H9 (cell line): ENCODE data around the gene NOL11. TPM values are rescaled to one million over a fixed set of nuclear protein-coding genes. Genes with fewer than 3 reads are reported as not detected.

ENCODE experiments used
- DNase-seq: peaks from one replicate; pipeline ENCODE4 v3.0.0-alpha.2; 2017
- H2AFZ ChIP-seq: one replicate; pipeline ENCODE4 v1.6.1; 2013; ENCODE audit warnings: mild to moderate bottlenecking, low read length, control low read depth, moderate library complexity
- H2AK5ac ChIP-seq: 2 replicates; pipeline ENCODE4 v1.6.1; 2013; ENCODE audit warnings: low read length, control low read depth, mixed read lengths; ENCODE audit not compliant: insufficient read length
- H2BK120ac ChIP-seq: one replicate; pipeline ENCODE4 v1.6.1; 2013; ENCODE audit warnings: low read depth, mild to moderate bottlenecking, low read length, control low read depth, inconsistent platforms; ENCODE audit not compliant: poor library complexity, severe bottlenecking
- H2BK12ac ChIP-seq: 2 replicates; pipeline ENCODE4 v1.6.1; 2013; ENCODE audit warnings: low read length, control low read depth, mixed read lengths, low read depth; ENCODE audit not compliant: insufficient read length
- H2BK15ac ChIP-seq: 2 replicates; pipeline ENCODE4 v1.6.1; 2013; ENCODE audit warnings: low read depth, low read length, control low read depth
- H2BK20ac ChIP-seq: one replicate; pipeline ENCODE4 v1.6.1; 2013; ENCODE audit warnings: low read depth, mild to moderate bottlenecking, low read length, control low read depth, inconsistent platforms; ENCODE audit not compliant: poor library complexity, severe bottlenecking
- H2BK5ac ChIP-seq: 2 replicates; pipeline ENCODE4 v1.6.1; 2013; ENCODE audit warnings: low read length, control low read depth, mixed read lengths; ENCODE audit not compliant: insufficient read length
- H3K14ac ChIP-seq: 2 replicates; pipeline ENCODE4 v1.6.1; 2013; ENCODE audit warnings: low read length, control low read depth; ENCODE audit not compliant: insufficient read depth
- H3K18ac ChIP-seq: 2 replicates; pipeline ENCODE4 v1.6.1; 2013; ENCODE audit warnings: low read depth, mild to moderate bottlenecking, mixed read lengths, low read length, control low read depth; ENCODE audit not compliant: insufficient read length
- H3K23ac ChIP-seq: 2 replicates; pipeline ENCODE4 v1.6.1; 2013; ENCODE audit warnings: low read length, control low read depth, mixed read lengths, low read depth; ENCODE audit not compliant: insufficient read length
- H3K23me2 ChIP-seq: 2 replicates; pipeline ENCODE4 v1.6.1; 2013; ENCODE audit warnings: low read depth, mild to moderate bottlenecking, mixed read lengths, low read length, control low read depth; ENCODE audit not compliant: insufficient read length, poor library complexity, severe bottlenecking
- H3K27ac ChIP-seq: 2 replicates; pipeline ENCODE4 v1.5.1; 2013; ENCODE audit warnings: low read length, control low read depth, mixed read lengths, low read depth; ENCODE audit not compliant: insufficient read length
- H3K27me3 ChIP-seq: 2 replicates; pipeline ENCODE4 v1.6.1; 2013; ENCODE audit warnings: low read length, control low read depth, inconsistent platforms; ENCODE audit not compliant: insufficient read depth
- H3K4ac ChIP-seq: 2 replicates; pipeline ENCODE4 v1.6.1; 2013; ENCODE audit warnings: low read depth, mild to moderate bottlenecking, control low read depth, inconsistent platforms, low read length, moderate library complexity
- H3K4me1 ChIP-seq: 2 replicates; pipeline ENCODE4 v1.6.1; 2013; ENCODE audit warnings: low read length, control low read depth, inconsistent platforms; ENCODE audit not compliant: insufficient read depth
- H3K4me2 ChIP-seq: 2 replicates; pipeline ENCODE4 v1.6.1; 2013; ENCODE audit warnings: low read length, control low read depth, mixed read lengths; ENCODE audit not compliant: insufficient read length, insufficient read depth
- H3K56ac ChIP-seq: 2 replicates; pipeline ENCODE4 v1.6.1; 2013; ENCODE audit warnings: low read depth, mild to moderate bottlenecking, mixed read lengths, low read length, control low read depth; ENCODE audit not compliant: insufficient read length
- H3K79me1 ChIP-seq: 2 replicates; pipeline ENCODE4 v1.6.1; 2013; ENCODE audit warnings: low read depth, mild to moderate bottlenecking, moderate library complexity, low read length, control low read depth, inconsistent platforms; ENCODE audit not compliant: insufficient read depth, poor library complexity, severe bottlenecking
- H3K79me2 ChIP-seq: 2 replicates; pipeline ENCODE4 v1.6.1; 2013; ENCODE audit warnings: low read length, control low read depth, inconsistent platforms; ENCODE audit not compliant: insufficient read depth
- H3K9ac ChIP-seq: 2 replicates; pipeline ENCODE4 v1.6.1; 2013; ENCODE audit warnings: low read length, control low read depth, mixed read lengths; ENCODE audit not compliant: insufficient read length; ENCODE audit errors: extremely low read depth
- H3K9me3 ChIP-seq: one replicate; pipeline ENCODE4 v1.6.1; 2013; ENCODE audit warnings: low read depth, low read length, inconsistent platforms; ENCODE audit not compliant: control insufficient read depth
- H3T11ph ChIP-seq: one replicate; pipeline ENCODE4 v1.6.1; 2013; ENCODE audit warnings: mild to moderate bottlenecking, low read length, control low read depth, inconsistent platforms
- H4K20me1 ChIP-seq: one replicate; pipeline ENCODE4 v1.6.1; 2013; ENCODE audit not compliant: control insufficient read depth, insufficient read length, insufficient read depth
- H4K5ac ChIP-seq: 2 replicates; pipeline ENCODE4 v1.6.1; 2013; ENCODE audit warnings: low read depth, mild to moderate bottlenecking, mixed read lengths, low read length, control low read depth; ENCODE audit not compliant: insufficient read length
- H4K8ac ChIP-seq: replicated peaks from 2 replicates; pipeline ENCODE4 v1.6.1; 2013; ENCODE audit warnings: low read length, control low read depth, mixed read lengths, low read depth; ENCODE audit not compliant: insufficient read length
- H4K91ac ChIP-seq: 2 replicates; pipeline ENCODE4 v1.6.1; 2013; ENCODE audit warnings: low read depth, mild to moderate bottlenecking, moderate library complexity, mixed read lengths, low read length, control low read depth; ENCODE audit not compliant: insufficient read length
- H3K27ac Mint-ChIP-seq, 3 experiments: 2 replicates in 2 of 3; 3 replicates in 1 of 3; pipeline ENCODE4 v1.8.0; 2020 to 2021; ENCODE audit warnings: mixed read lengths in 3 of 3, mild to moderate bottlenecking in 1 of 3, moderate library complexity in 1 of 3
- H3K27me3 Mint-ChIP-seq: 2 replicates; pipeline ENCODE4 v1.8.0; 2021; ENCODE audit warnings: low read depth, mild to moderate bottlenecking, moderate library complexity, mixed read lengths
- H3K36me3 Mint-ChIP-seq, 3 experiments: 2 replicates in 2 of 3; 3 replicates in 1 of 3; pipeline ENCODE4 v1.8.0; 2020 to 2021; ENCODE audit warnings: low read depth in 3 of 3, mixed read lengths in 3 of 3; ENCODE audit not compliant: insufficient read depth in 1 of 3
- H3K4me1 Mint-ChIP-seq, 2 experiments: 2 replicates each; pipeline ENCODE4 v1.8.0; 2020; ENCODE audit warnings: mixed read lengths in 2 of 2
- H3K4me3 Mint-ChIP-seq, 2 experiments: 2 replicates in 1 of 2; 3 replicates in 1 of 2; pipeline ENCODE4 v1.8.0; 2020 to 2021; ENCODE audit warnings: mild to moderate bottlenecking in 2 of 2, mixed read lengths in 2 of 2, moderate library complexity in 1 of 2
- H3K9me3 Mint-ChIP-seq, 2 experiments: 2 replicates in 1 of 2; 3 replicates in 1 of 2; pipeline ENCODE4 v1.8.0; 2020; ENCODE audit warnings: mild to moderate bottlenecking in 2 of 2, mixed read lengths in 2 of 2, moderate library complexity in 1 of 2
- CTCF ChIP-seq: fragments of 200-600 bp; sonication (generic); conservative IDR thresholded peaks from 3 replicates; pipeline ENCODE4 v1.8.0; 2021; ENCODE audit warnings: antibody characterized with exemption, mild to moderate bottlenecking
- WGBS: extraction: QIAGEN DNeasy Blood & Tissue Kit; methylation state at CpG from one replicate; pipeline ENCODE4 v1.1.7; 2013; ENCODE audit warnings: missing lambda C conversion rate, low lambda C conversion rate, mixed read lengths; ENCODE audit not compliant: insufficient read length; ENCODE audit errors: extremely low coverage; 5-methylcytosine and 5-hydroxymethylcytosine counted together
- total RNA-seq: library from RNA; stranded (reverse); gene quantifications from 2 replicates; pipeline ENCODE4 v1.2.1, GENCODE V29; 2021

NOL11 gene
- total RNA-seq, 1 experiment from 2014 or later: 114 TPM

- H3K9me3 Mint-ChIP-seq: no peaks in the 10 kb centered on the region
- peaks cover 13 to 15% of the 10 kb centered on the region in 2 experiments for H3K4me1 Mint-ChIP-seq
- Histone ChIP-seq H2BK12ac (no peak overlapping the region), H4K5ac (no peak overlapping the region), H3K79me1 (no peaks in the 10 kb centered on the region), H3K14ac (no peak overlapping the region), H3K9ac (no peak overlapping the region), H2BK15ac (no peak overlapping the region), H2AK5ac (no peak overlapping the region), H2BK5ac (no peak overlapping the region), H2BK120ac (no peak overlapping the region), H3T11ph (no peak overlapping the region), H4K20me1 (no peaks in the 10 kb centered on the region), H3K27me3 (no peaks in the 10 kb centered on the region), H2AFZ (no peak overlapping the region), H3K9me3 (no peaks in the 10 kb centered on the region), H4K8ac (no peak overlapping the region), H3K27ac (no peak overlapping the region), H3K4me2 (no peak overlapping the region), H3K56ac (no peak overlapping the region), H4K91ac (no peak overlapping the region), H3K23ac (no peak overlapping the region), H3K23me2 (no peaks in the 10 kb centered on the region), H3K79me2 (no peaks in the 10 kb centered on the region), H3K18ac (no peak overlapping the region), H3K4me1 (0 out of 2 replicates have a peak, but pooled peaks cover 2% of the 10 kb centered on the region), H2BK20ac (no peak overlapping the region), H3K4ac (no peak overlapping the region)
- peak overlapping the region in 1 of 3 experiments; percentile 60; a peak in 1 of 7 replicates for H3K27ac Mint-ChIP-seq
- H3K27me3 Mint-ChIP-seq: no peaks in the 10 kb centered on the region
- no peak for TF ChIP-seq CTCF
- no peak overlapping the region for H3K4me3 Mint-ChIP-seq
- WGBS: no CpG with 5 or more reads among the region's 4 CpGs
- DNase-seq: no peak
- H3K36me3 Mint-ChIP-seq: peaks cover 3 to 12% (median 6%) of the 10 kb centered on the region in 3 experiments; a peak in 6 of 7 replicates
Observed at GRCh38 chr17:67696853-67697498, 20.8 kb upstream of the NOL11 start.
